VCaP (cell line): ENCODE results near the gene ANKRD55.
"Not testable (repeated sequence)": the region's sequence is repeated elsewhere in the genome, so short reads cannot be mapped to it uniquely, and the experiment has no call there.

Experiments used
- H3K27ac ChIP-seq: fragments of 450-650 bp; 2 replicates; pipeline ENCODE4 v1.5.1; 2017
- CTCF ChIP-seq: fragments of 450-650 bp; conservative IDR thresholded peaks from 2 replicates; pipeline ENCODE4 v1.5.1; 2017; ENCODE audit warnings: mild to moderate bottlenecking, moderate library complexity

Gene ANKRD55

GRCh38 chr5:56088431-56088949, 144.6 kb downstream of the ANKRD55 start:
- H3K27ac ChIP-seq = no peak overlapping the region
- no peak for TF ChIP-seq CTCF

DNA sequence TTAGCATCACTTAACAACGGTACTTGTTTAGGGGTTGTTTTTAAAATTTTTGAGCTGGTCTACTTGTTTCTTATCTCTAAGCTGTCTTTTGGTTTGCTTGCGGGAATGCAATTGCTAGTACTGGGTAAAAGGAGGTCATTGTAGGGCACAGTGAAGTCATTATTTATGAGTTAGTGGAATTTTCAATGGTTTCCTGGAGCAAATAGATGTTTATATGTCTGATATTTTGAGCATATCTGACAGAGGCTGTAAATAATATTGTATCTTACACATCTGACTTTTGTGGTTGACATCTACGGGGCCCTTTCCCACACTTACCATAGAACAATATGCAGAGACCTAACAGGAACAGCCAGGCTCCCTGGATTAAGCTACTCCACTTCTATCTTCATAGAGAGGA, 147.9 kb downstream of the ANKRD55 start:
- no peak for TF ChIP-seq CTCF
- H3K27ac ChIP-seq = no peak overlapping the region

- no peak overlapping the region for H3K27ac ChIP-seq
- no peak for TF ChIP-seq CTCF
These were observed 149.8 kb downstream of the ANKRD55 start for GRCh38 chr5:56083286-56083854.

GRCh38 chr5:56081053-56081642, 152.0 kb downstream of the ANKRD55 start:
- not testable (repeated sequence) for H3K27ac ChIP-seq

GRCh38 chr5:56080375-56081052, 152.6 kb downstream of the ANKRD55 start:
- TF ChIP-seq CTCF = no peak
- H3K27ac ChIP-seq = no peak overlapping the region

DNA sequence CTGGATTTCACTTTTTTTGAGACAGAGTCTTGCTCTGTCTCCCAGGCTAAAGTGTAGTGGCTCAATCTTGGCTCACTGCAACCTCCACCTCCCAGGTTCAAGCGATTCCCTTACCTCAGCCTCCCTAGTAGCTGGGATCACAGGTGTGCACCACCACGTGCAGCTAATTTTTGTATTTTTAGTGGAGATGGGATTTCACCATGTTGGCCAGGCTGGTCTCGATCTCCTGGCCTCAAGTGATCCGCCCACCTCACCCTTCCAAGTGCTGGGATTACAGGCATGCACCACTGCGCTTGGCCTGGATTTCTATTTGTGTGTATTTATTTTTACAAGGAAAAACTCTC, 154.0 kb downstream of the ANKRD55 start:
- not testable (repeated sequence) for H3K27ac ChIP-seq

DNA sequence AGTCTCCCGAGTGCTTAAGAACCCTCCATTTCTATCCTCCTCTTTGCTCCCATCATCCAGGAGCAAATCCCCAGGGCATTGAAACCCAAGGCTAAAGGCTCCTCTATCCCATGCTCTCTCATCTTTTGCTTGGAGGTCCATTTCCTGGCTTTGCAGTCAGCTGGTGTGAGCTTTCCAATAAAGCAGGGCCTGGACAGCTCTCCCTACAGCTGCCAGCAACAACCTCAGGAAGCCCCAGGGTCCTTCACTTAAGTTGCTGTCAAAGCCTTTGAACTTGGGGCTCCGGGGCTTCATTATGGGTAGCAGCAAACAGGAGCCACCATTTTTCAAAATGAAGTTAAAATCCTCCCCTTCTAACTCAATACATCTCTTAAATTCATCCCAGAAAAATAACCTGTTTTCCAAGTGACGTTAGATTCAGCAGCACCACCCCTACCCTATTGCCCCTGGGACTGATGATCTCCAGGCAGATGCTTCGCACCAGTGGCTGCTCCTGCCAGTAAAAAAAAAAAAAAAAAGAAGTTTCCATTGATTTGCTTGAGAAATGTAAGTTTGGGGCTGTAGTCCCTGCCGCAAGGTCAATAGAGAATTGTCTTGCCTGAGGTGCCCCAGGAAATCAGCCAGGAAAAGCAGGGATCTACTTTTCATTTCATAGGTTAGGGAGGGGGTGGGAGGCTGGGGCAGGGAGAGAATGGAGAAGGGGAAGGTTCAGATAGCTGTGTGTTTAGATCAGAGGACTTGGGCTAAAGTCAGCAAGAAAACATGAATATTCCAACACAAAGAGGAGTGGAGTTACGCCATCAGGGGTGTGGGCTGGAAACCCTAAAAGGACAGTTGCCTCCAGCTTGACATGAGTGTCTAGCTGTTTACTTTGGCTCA, 154.6 kb downstream of the ANKRD55 start:
- no peak overlapping the region for H3K27ac ChIP-seq
- TF ChIP-seq CTCF = no peak

DNA sequence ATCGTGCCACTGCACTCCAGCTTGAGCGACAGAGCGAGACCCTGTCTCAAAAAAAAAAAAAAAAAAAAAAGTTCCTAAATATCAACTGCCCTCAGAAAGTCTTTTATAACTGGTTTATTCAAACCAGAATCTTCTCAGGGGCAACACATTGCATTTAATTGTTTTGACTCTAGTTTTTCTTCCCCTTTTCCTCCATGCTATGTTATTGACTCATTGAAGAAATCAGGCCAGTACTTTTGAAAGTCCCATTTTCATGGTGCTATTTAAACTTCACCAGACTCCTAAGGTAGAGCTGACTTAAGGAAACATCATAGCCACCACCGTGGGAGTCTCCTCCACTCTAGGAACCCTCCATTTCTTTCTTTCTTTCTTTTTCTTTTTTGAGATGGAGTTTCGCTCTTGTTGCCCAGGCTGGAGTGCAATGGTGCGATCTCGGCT, 155.3 kb downstream of the ANKRD55 start:
- H3K27ac ChIP-seq = no peak overlapping the region
- no peak for TF ChIP-seq CTCF
